ENCODE data around the gene KCTD15. TPM values are rescaled to one million over a fixed set of nuclear protein-coding genes. Genes with fewer than 3 reads are reported as not detected.

KCTD15 gene, protein sequence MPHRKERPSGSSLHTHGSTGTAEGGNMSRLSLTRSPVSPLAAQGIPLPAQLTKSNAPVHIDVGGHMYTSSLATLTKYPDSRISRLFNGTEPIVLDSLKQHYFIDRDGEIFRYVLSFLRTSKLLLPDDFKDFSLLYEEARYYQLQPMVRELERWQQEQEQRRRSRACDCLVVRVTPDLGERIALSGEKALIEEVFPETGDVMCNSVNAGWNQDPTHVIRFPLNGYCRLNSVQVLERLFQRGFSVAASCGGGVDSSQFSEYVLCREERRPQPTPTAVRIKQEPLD
- polyA plus RNA-seq: 2.4 and 2.8 TPM in 2 replicates

GRCh38 chr19:33796164-33796875 lies at the start of gene KCTD15:
TSS of gene KCTD15 (plus strand) at chr19:33796870. CDS start at chr19:33800455, 3,585 bp downstream.

Other genes starting within 250 kb of the KCTD15 start
- 0.78 and 1.9 TPM in 2 replicates for gene CHST8, start 174.9 kb upstream of the KCTD15 start, polyA plus RNA-seq